Activated naive CD8-positive, alpha-beta T cell treated with anti-CD3 and anti-CD28 coated beads, Interleukin-2, amount 50 U/mL, for 16 hours (primary cell): ENCODE data around the gene DIAPH1.

ENCODE experiments used
- DNase-seq: peaks from one replicate; pipeline ENCODE4 v3.0.0-alpha.2; 2020; ENCODE audit warnings: low read depth, low spot score

Gene DIAPH1

GRCh38 chr5:141564216-141564692 lies 54.5 kb downstream of the DIAPH1 start:
- DNase-seq = peak; percentile 38

- DNase-seq = no peak
Observed at GRCh38 chr5:141560725-141561483, 57.9 kb downstream of the DIAPH1 start.

DNA sequence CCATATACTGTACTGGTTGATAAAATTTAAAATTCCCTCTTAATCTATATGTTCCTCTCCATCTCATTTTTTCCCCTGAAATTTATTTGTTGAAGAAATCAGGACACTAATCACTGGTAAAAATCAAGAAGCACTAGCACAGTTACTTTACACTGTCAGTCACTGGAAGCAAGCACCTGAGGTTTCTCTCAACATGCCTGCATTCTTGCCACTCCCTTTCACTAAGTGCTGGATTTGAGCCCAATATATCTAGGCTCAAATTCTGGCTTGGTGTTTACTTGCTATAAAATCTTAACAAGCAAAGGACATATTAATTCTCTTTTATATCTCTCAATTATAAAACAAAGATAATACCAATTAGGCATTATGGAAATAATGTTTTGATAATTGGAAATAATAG lies 58.6 kb downstream of the DIAPH1 start:
- no peak for DNase-seq

DNA sequence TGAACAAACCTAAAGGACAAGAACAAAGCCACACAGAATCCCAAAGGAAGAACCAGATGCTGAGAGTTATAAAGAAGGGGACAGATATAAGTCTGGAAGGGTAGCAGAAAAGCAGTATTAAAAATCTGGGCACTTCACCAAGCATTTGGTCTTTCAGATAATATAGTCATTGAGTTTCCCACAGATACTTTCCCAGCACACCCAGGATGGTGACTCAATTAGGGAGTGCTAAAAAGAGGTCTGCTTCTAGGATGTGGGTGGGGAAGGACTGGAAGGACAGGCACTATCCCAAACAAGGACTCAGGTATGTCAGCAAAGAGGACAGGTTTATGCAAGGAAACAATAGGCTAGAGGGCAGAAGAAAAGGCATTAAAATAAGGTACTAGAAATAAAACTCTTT lies 59.3 kb downstream of the DIAPH1 start:
- DNase-seq = no peak

DNA sequence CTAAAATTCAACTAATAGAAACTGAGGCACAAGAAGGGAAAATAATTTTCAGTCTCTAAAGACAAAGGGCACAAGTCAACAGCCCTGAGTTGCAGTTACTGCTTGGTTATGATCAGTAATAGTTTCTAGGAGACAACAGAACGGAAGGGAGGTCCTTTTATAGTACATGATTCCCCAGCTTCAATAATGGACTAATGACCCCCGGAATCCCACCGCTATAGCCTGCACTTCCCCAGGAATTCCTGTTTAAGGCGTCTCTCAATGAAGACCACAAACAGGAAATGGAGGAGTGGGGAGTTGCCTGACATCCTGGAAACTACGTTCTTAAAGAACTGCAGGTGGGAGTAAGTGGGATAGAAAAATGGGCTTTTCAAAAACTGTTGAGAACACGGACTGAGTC lies 60.6 kb downstream of the DIAPH1 start:
- no peak for DNase-seq

DNA sequence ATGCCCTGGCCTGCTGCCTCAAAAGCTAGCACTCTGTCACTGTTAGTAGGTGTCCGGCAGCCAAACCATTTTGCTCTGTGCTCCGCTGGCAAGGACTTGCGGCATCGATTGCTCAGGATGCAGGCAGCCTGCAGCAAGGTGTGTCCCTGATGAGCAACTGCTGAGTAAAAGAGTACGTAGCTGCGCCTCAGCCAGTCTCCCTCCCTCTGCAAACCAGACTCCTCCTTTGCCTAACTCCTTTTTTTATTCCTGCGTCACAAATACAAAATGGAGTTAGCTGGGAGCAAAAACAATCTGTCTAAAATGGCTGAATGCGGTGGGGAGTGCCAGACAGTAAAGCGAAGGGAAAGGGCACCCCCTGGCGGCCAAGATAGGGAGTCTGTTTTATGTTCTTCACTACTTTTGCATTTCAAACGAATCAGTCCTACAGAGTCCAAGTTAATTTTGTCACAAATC lies 61.1 kb downstream of the DIAPH1 start:
- peak; percentile 32 for DNase-seq

DNA sequence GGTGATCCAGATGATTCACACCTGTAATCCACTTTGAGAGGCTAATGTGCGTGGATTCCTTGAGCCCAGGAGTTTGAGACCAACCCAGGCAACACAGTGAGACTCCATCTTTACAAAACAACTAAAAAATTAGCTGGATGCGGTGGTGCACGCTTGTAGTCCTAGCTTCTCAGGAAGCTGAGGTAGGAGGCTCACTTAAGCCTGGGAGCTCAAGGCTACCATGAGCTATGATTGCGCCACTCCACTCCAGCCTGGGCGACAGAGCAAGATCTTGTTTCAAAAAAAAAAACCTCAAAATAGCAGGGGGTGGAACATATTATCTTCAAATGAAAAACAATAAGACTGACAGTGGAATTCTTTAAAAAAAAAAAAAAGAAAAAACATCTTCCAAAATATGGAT lies 70.9 kb downstream of the DIAPH1 start:
- DNase-seq = no peak

GRCh38 chr5:141547488-141547887 lies 71.3 kb downstream of the DIAPH1 start:
- DNase-seq = no peak

DNA sequence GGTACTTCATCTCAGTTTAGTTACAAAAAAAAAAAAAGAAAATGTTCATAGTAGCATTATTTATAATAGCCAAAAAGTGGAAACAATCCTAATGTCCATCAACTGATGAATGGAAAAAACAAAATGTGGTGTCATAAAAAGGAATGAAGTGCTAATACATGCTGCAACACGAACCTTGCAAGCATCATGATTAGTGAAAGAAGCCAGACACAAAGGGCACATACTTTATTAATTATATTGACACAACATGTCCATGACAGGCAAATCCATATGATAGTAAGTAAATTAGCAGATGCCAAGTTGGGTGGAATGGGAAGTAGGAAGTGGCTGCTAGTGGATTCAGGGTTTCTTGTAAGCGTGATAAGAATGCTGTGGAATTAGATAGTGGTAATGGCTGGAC lies 75.7 kb downstream of the DIAPH1 start:
- DNase-seq = no peak

- no peak for DNase-seq
Observed at GRCh38 chr5:141534492-141535213, 84.1 kb downstream of the DIAPH1 start.

- DNase-seq = no peak
Observed at GRCh38 chr5:141533897-141534296, 84.9 kb downstream of the DIAPH1 start.

GRCh38 chr5:141532726-141533125 lies 86.1 kb downstream of the DIAPH1 start:
- DNase-seq = no peak

- no peak for DNase-seq
Observed at GRCh38 chr5:141529873-141530272, 88.9 kb downstream of the DIAPH1 start.

DNA sequence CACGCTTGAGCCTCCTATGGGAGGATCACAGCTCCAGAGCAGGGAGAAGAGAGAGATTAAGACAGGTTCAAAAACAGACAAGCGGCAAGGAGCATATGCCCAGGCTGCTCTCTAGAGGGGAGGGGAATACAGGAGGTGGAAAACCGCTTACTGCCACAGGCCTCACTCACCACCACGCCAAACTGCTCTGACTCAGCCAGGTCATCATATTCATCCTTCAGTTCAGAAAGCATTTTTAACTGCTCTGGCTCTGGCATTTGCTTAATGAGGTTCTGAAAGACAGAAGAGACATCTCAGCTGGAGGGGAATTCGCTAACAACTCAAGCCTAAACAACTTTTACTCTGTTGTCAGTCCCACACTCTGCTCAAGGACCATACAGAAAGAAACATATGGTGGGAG lies 89.8 kb downstream of the DIAPH1 start:
- no peak for DNase-seq

DNA sequence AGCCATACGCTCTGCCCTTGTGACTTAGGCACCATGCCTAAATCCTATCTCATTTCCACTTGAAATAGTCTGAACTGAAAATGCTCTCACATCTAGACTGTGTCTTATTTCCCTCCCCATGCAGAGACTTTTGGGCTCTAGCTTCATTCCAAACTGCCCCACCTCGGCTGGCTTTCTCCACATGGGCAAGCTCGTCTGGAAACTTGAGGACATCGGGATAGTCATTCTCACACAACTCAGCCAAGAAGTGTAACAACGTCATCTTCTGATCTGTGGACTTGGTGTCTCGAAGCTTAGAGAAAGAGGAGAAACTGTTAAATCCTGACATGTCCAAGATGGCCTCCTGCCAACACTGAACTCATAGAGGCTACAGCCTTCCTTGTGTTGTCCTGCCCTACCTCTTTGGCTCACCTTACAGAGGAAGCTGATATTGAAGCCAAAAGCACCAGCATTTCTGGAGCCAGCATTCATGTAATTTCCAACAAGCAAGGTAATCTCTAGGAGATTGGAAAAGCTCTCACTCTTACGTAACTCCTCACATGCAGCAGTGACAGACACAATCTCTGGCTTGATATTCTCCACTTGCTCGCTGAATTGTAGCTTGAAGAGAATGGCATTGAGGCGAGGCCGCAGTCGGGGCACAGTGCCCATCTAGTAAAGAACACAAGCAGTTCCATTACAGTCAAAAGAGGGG lies 90.4 kb downstream of the DIAPH1 start:
- no peak for DNase-seq

DNA sequence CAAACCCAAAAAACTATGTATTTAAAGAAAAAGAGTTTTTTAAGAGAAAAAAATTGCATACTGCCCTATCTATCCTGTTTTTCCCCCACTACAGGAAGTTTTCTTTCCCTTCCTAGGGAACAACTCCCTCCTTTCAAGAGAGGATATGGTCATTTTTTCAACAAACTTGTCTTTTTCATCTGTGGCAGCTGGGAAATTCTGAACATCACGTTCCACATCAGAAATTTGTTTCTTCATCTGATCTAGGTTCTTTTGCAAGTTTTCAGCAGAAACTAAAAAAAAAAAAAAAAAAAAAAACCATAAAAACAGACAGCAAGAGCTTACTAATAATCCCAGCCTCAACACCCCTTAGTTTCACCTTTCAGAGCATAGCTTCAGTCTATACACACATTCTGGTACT lies 91.4 kb downstream of the DIAPH1 start:
- no peak for DNase-seq

DNA sequence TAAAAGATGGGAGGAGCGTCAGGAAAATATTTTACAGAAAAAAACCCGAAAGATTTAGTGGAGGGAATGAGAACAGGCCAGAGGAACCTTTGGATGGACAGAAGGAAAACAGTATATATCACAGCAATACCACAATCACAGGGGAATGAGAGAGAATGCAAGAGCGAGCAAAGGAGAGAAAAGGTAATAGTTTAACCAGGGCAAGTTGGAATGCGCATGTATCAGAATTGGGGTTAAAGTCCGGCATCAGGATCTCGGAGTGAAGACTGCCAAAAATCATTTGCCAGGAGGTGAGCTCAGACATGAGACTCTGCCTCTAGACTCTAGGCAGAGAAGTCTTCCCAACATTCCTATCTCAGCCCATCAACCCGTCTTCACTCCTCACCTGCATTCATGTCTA lies 93.1 kb downstream of the DIAPH1 start:
- DNase-seq = no peak

DNA sequence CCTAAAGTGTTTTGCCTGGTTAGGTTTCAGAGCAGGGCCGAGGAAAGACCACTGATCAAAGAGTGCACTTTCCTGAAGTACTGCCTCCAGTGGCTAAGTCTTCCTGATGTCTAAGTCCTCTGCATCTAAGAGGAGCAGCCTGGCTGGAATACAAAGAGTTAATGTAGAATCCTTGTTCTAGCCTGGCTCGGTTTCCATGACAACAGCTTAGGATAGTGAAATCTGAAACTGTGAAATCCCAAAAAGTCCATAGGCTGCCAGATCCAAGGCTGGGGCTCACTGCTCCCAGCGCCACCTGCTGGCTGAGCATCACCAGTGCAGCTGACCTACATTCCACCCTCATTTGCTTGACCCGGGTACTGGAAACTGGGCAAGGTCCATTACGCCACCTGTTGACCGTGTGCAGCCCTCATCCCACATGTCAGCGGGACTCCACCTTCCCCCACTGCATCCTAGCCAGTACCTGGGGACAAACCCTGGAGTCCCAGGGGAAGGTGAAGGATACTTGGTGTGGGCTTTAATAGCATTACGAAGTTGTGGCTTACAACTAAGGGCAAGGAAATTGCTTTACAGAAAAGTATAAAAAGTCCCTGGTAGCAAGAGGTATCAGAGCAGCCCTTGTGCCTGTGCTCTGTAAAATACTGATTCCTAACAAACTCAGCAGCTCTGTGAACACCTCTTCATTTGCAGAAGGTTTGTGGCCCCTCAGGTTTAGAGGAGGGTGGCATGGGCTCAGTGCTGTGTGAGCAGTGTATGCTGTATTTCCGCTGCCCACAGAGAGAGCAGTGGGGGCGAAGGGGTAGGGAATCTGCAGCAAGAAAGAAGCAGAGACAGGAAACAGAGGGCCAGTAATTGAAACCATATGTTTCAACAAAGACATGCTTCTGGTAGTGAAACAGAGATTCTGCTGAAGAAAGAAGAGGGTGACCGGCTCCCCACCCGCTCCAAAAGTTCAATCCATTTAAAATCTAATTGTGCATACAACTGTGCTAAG lies 93.9 kb downstream of the DIAPH1 start:
- DNase-seq = no peak

DNA sequence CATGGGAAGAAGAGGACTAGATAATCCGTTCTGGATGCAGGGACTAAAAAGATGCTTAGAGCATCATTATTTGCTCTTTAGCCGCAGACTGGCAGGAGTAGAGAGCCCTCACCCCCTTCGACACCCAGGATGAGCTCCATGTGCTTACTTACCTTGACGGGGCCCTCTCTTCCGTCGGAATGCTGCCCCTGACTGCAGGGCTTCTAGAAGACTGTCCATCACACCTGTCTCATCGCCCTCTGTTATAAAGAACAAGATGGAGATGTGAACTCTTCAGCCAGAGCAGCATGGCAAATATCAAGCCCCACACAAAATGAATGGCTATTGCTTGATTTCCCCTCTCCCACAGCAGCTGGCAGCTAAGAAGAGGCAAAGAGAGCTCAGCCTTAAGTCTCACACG lies 94.8 kb downstream of the DIAPH1 start:
- DNase-seq = no peak

GRCh38 chr5:141522301-141522700 lies 96.5 kb downstream of the DIAPH1 start:
- no peak for DNase-seq

DNA sequence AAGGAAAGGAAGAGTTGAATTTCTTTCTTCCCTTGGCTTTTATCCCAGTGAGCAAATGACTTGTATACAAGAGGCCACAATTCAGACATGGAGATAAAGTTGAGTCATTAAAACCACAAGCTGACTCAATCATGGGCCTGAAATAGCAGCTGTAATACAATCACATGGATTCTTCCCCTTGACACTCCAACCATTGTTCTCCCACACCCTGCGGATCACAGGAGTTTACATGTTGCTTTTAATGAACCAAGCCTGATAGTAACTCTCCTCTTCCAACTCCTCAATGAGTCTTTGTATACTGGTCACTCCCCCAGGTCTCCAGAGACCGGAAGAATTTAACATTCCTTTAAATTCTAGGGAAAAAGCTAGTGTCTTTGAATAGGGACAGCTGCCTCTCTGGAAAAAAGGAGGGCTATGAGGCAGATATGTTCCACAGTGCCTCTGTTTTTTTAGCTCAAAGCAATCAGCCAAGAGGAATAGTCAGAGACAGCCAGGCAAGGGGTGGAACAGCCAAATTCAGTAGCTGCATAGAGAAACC lies 97.5 kb downstream of the DIAPH1 start:
- DNase-seq = no peak
